ENCODE results near the gene ERCC6L. TPM values are rescaled to one million over a fixed set of nuclear protein-coding genes. Genes with fewer than 3 reads are reported as not detected.
"Not testable (repeated sequence)": the region's sequence is repeated elsewhere in the genome, so short reads cannot be mapped to it uniquely, and the experiment has no call there.

The ERCC6L gene
- polyA plus RNA-seq, 1 donor = 1.6 TPM

- no peak for DNase-seq
Observed at GRCh38 chrX:72245461-72246089, 6.7 kb upstream of the ERCC6L start.

- DNase-seq = no peak
Observed at GRCh38 chrX:72243472-72243871, 4.6 kb upstream of the ERCC6L start.

GRCh38 chrX:72240976-72241375 is 2.1 kb upstream of the ERCC6L start:
- DNase-seq = no peak

- no peak for DNase-seq
Observed at GRCh38 chrX:72238183-72238582, 644 bp downstream of the ERCC6L start.

GRCh38 chrX:72236841-72237240 is 2.0 kb downstream of the ERCC6L start:
- no peak for DNase-seq

- no peak for DNase-seq
Observed at GRCh38 chrX:72230290-72230689, 8.5 kb downstream of the ERCC6L start.

GRCh38 chrX:72220375-72220774 is 18.5 kb downstream of the ERCC6L start:
- not testable (repeated sequence) for DNase-seq

- DNase-seq = no peak
Observed at GRCh38 chrX:72216973-72217372, 21.9 kb downstream of the ERCC6L start.

GRCh38 chrX:72208126-72208800 is 30.6 kb downstream of the ERCC6L start:
- DNase-seq = peak; percentile 51

- peak; percentile 32 for DNase-seq
Observed at GRCh38 chrX:72207366-72207765, 31.5 kb downstream of the ERCC6L start.

GRCh38 chrX:72205706-72206105 is 33.1 kb downstream of the ERCC6L start:
- DNase-seq = peak; percentile 18

GRCh38 chrX:72203421-72203820 is 35.4 kb downstream of the ERCC6L start:
- no peak for DNase-seq

GRCh38 chrX:72202792-72203401 is 35.9 kb downstream of the ERCC6L start:
- no peak for DNase-seq

GRCh38 chrX:72201836-72202536 is 36.8 kb downstream of the ERCC6L start:
- DNase-seq = no peak

- no peak for DNase-seq
Observed at GRCh38 chrX:72182924-72183323, 55.9 kb downstream of the ERCC6L start.

- DNase-seq = peak; percentile 93
Observed at GRCh38 chrX:72181178-72182125, 57.4 kb downstream of the ERCC6L start, which contains the start of gene PIN4. TSS of gene PIN4 (plus strand) at chrX:72181757. CDS start at chrX:72181786, 29 bp downstream.

- DNase-seq = no peak
Observed at GRCh38 chrX:72180539-72180938, 58.3 kb downstream of the ERCC6L start.

- peak; percentile 33 for DNase-seq
Observed at GRCh38 chrX:72176981-72177380, 61.8 kb downstream of the ERCC6L start.

GRCh38 chrX:72176289-72176688 is 62.5 kb downstream of the ERCC6L start:
- DNase-seq = not testable (repeated sequence)

GRCh38 chrX:72169008-72169728 is 69.7 kb downstream of the ERCC6L start:
- DNase-seq = no peak

GRCh38 chrX:72165551-72165950 is 73.3 kb downstream of the ERCC6L start:
- DNase-seq = no peak
